ENCODE measurements around the gene NDST3.

Gene NDST3

DNA sequence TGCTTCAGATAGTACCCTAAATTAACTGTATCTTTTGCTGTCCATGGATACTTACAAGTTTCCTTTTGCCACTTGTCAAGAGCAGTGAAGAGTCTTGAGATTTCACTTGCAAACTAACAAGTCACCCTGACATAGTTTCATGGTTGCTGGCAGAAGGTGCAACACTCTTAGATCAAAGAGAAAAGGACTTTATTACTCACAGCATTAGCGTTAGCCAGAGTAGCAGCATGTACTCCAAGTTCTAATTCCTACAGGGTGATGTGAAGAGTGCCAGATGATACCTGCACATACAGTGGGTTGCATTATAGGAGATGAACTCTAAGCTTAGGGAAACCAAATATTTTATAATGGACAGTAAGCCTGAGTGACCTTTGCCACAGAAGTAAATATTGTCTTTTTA lies 47.9 kb downstream of the NDST3 start:
- no peak for DNase-seq

DNA sequence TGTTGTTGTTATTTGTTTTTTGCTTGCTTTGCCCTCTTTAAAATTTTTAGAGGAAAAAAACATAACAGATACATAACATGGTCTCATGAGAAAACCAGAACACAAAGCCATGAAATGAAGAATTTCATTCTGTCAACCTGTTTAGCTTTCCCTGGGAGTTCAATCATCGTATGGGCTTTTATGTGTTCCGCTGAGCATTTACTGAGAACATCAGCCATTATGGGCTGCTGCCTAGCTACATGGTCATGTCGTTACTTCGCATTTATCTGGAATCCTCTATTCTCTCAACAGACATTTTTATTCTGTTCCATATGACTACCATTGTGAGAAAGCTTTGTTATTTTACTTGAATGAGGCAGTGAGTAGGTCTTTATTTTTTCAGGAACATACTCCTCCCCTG lies 51.4 kb downstream of the NDST3 start:
- DNase-seq: no peak

- DNase-seq: peak; percentile 11
These were observed 52.1 kb downstream of the NDST3 start for GRCh38 chr4:118086344-118086743.

- DNase-seq: no peak
These were observed 53.1 kb downstream of the NDST3 start for GRCh38 chr4:118087366-118087765.

GRCh38 chr4:118099106-118099505 lies 64.8 kb downstream of the NDST3 start:
- DNase-seq: no peak

DNA sequence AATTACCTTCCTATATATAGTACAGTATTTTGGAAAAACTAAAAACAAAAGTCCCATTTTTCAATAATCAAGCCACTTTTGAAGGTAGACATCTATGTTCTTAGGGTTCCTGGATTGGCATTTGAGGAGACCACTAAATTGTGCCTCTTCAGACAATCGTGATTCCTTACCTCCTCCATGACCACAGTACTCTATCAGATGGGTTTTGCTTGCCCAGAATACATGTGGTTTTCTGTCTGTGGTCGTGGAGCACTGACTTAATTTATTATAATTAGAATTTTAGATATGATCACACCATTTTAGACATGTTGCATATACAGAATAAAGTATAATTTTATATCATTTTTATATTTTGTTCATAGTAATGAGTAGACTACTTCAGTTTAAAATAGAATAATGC lies 67.9 kb downstream of the NDST3 start:
- DNase-seq: no peak

DNA sequence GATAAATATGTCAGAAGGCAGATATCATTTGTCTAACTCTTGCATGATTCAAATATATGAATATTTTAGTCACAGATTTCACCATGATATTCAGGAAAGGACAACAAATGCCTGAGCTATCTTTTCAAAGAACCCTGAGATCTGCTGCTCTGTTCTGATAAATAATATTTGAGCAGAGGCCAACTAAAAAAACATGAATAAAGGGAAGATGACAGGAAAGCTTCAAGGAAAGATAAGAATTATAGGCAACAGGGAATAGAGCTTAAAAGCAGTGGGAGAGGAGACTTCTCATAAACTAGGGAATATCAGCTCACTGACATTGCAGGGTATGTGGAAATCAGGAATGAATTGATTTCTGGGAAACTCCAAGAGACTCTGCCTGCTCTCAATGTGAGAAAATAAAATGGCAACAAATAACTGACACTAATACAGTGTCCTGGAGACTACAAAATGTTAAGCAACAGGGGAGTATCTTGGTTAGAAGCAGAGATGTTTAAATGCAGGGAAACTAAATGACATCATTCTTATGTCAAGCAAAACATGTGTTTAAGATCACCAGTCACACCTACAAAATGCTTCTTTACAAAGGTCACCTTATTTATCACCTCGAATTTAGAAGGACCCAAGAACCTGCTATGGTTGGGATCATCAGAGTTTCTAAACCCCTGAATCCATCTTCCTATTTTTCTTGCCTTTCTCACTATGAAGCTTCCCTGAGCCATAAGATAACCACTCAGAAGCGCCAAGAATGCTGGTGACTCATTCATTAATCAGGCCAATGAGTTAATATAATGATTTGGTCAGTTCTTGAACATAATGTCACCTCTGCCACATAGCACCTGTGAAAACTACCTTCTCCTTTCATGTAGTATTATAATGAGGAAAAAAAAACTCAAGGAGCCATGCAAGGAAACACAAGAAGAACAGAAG lies 78.1 kb downstream of the NDST3 start:
- no peak for DNase-seq

GRCh38 chr4:118113220-118113619 lies 78.9 kb downstream of the NDST3 start:
- peak; percentile 46 for DNase-seq

GRCh38 chr4:118114720-118115119 lies 80.4 kb downstream of the NDST3 start:
- DNase-seq: no peak

DNA sequence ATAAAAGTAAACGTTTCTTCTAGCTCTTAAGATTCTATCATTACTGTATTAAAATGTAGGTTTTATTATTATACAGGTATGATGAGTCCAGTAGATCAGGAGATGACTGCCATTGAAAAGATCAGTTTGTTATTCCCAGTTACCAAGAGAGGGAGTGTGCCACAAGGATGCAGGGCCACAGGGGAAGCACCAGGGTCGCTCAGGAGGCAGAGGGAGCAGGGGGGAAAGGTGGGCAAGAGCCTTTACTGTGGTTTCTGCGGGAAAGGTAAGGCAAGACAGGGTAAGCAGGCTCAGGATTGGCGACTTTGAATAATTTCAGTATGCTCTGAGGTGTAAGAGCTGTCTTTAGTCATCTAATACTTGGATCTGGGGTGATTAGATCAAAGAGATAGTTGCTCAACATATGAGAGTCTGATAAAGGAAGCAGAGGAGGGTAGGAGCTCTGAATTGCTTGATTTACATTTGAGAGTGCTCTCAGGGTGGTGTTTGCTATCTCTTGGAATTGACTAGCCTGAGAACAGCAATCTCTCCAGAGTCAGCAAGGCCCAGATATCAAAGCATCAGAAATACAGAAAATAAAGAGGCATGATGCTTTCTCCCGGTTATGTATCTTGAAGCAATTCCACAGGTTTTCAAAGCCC lies 86.0 kb downstream of the NDST3 start:
- no peak for DNase-seq

DNA sequence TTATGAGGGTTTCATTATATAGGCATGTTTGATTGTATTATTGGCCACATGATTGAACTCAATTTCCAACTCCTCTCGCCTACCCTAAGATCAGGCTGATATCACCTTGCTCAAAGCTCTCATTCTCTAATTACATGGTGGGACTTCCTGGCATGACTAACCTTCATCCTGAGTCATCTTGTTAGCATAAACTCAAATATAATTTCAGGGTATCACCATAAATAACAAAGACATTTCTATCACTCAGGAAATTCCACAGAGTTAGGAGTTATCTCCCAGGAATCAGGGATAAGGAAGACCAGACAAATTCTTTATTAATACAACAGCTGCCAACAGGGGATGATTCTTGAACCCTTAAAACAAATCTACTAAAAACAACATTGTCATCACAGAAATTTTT lies 90.7 kb downstream of the NDST3 start:
- no peak for DNase-seq

GRCh38 chr4:118139241-118139640 lies 105.0 kb downstream of the NDST3 start:
- peak; percentile 97 for DNase-seq

DNA sequence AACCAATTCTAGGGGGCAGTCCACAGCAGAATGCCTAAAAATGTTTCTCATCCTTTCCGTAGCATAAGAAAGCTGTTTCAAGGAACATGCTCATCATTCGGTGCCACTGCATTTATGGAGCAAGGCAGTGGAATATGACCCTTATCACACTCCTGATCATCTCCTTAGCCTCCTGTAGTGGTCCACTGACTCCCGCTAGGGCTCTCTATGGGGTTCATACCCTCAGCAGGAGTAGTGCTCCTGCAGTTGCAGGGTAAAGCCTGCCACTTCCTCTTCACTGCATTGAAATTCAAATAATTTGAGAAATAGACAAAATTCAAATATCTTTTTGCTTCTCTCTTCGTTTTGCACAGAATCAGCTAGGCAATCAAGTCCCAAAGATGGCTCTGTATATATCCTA lies 107.0 kb downstream of the NDST3 start:
- DNase-seq: peak; percentile 33

GRCh38 chr4:118154649-118155048 lies 120.4 kb downstream of the NDST3 start:
- no peak for DNase-seq

DNA sequence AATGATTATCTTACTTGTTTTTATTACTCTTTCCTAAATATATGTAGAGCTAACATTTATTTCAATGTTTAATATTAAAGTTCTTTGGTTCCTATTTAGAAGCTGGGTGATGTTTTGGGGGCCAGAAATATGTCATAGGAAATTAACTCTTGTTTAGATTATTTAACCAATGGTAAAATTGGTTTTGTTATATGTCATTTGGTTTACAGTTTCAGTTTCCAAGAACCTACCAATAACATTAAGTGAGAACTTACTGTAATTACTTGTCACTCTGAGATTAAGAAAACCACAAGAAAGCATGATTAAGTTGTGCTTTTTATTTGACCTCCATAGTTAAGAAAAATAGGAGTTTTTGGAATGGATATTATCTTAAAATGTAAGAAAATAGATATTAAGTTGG lies 121.2 kb downstream of the NDST3 start:
- DNase-seq: no peak

DNA sequence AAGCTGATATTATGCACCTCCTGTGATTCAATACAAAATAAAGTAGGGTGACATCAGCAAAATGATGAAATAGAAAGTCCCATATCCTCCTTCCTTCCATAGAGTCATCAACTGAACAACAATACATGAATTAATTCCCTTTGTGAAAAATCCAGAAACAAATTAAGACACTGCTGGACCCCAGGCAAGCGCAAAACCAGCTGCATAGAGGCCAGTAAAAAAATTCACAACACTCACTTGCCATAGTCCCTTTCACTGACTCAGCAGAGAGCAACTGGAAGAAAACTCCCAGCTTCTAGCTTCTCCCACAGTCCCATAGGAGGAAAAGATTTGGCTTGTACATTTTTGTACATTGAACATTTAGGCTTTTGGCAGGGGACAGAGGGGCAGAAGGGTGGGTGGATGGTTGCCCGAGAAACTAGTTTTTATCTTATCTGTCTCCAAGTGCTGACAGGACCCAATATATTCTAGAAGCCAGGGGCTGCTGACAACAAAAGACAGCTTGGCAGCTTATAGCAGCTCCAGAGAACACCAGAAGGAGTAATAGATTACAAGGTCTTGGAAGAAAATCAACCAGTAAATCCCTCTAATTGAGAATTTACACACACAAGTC lies 124.6 kb downstream of the NDST3 start:
- no peak for DNase-seq

GRCh38 chr4:118167306-118167705 lies 133.0 kb downstream of the NDST3 start:
- DNase-seq: no peak

GRCh38 chr4:118171381-118171780 lies 137.1 kb downstream of the NDST3 start:
- DNase-seq: no peak

- no peak for DNase-seq
These were observed 138.8 kb downstream of the NDST3 start for GRCh38 chr4:118173126-118173525.

DNA sequence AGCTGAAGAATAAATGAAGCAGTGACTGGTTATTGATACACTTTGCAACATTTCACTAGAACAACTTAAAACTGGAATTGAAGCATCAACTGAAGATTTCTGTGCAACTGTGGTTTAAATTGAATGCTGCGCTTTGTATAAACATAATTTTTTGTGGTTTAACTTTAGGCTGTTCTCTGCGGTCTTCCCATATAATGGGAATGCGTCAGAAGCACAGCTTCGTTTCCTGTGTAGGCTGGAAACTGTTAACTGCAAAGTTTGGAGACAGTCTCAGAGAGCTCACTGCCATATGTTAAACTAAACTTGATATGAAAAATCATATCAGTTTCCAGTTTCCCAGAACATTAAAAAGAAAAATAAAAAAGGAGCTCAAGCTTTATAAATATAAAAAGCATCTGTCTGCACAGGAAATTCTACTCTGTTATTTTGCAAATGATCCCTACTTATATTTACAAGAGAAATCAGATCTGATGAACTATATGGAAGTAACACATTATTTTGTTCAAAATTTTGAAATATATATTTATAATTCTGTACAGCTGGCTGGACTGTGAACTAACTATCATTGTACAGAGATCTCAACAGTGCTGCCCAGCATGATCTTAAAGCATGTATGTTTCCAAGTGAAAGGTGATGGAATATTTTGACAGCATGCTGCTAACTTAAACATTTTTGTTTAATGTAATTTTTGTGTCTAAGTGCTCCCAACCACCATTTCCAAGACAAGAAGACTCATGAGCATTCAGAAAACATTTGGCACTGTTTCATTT lies 139.9 kb downstream of the NDST3 start:
- peak; percentile 70 for DNase-seq

DNA sequence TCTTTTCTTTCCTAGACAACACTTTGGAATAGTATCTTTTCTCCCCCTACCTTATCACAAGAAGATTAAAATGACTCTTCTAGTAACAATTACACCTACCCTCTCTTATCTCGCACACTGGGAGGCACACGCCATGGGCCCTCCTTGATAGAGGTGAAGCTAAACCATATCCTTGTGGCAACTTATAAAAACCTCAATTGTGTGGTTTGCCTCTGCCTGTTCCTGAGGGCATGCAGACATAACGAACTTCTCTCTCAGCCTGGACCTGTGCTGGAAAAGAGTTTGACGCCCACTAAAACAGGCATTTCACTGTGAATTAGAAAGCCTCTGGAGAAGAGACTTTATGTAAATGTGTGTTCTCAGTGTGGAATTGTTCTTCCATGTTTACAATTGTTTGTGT lies 141.2 kb downstream of the NDST3 start:
- DNase-seq: peak; percentile 17

DNA sequence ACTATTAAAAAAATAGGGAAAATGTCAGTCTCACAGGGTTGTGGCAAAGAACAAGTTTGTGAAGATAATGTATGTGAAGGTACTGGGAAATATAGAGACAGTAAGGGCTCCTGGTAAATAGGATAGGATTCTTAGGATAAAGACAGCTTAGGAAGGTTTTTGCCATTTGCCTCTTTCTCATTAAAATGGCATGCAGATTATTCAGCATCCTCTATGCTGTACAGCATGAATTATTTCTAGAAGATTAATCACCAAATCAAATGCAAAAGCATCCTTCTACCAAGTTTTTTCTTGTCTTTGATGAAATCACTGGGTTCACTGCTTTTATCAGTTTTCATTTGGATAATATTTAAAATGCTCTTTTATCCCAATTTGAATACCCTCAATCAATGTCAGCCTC lies 142.8 kb downstream of the NDST3 start:
- DNase-seq: no peak

GRCh38 chr4:118180776-118181175 lies 146.5 kb downstream of the NDST3 start:
- no peak for DNase-seq

Data from MV-4-11 (cell line).